COLO668 (cell line): ENCODE data around the gene SCN11A.

Experiments used
- DNase-seq: peaks from one replicate; lab custom pipeline; 2025; ENCODE audit not compliant: unreplicated experiment; lab: John Stamatoyannopoulos, UW

SCN11A gene

GRCh38 chr3:39051649-39052561 lies at the start of gene SCN11A, which contains the start of gene WDR48:
Gene SCN11A, minus strand, starts transcription at chr3:39051944. Its CDS starts 101,582 bp downstream, at chr3:38950362.
Gene WDR48, plus strand, starts transcription at chr3:39052016. Its CDS starts 10 bp downstream, at chr3:39052026.
- peak; percentile 87 for DNase-seq

GRCh38 chr3:39101022-39101689 lies 49.4 kb upstream of the SCN11A start:
- peak; percentile 20 for DNase-seq

GRCh38 chr3:39100500-39100886 lies 48.7 kb upstream of the SCN11A start:
- no peak for DNase-seq

GRCh38 chr3:39099738-39100499 lies 48.2 kb upstream of the SCN11A start:
- no peak for DNase-seq

- DNase-seq = no peak
These were observed 47.5 kb upstream of the SCN11A start for GRCh38 chr3:39099242-39099641.

GRCh38 chr3:39098473-39099000 lies 46.8 kb upstream of the SCN11A start:
- no peak for DNase-seq

- DNase-seq = no peak
These were observed 46.1 kb upstream of the SCN11A start for GRCh38 chr3:39097716-39098472.

- DNase-seq = no peak
These were observed 45.0 kb upstream of the SCN11A start for GRCh38 chr3:39096775-39097174.

GRCh38 chr3:39095778-39096177 lies 44.0 kb upstream of the SCN11A start:
- DNase-seq = no peak

GRCh38 chr3:39094851-39095677 lies 43.3 kb upstream of the SCN11A start:
- no peak for DNase-seq

GRCh38 chr3:39090922-39091321 lies 39.2 kb upstream of the SCN11A start:
- DNase-seq = no peak

GRCh38 chr3:39088889-39089288 lies 37.1 kb upstream of the SCN11A start:
- DNase-seq = no peak

- DNase-seq = no peak
These were observed 36.7 kb upstream of the SCN11A start for GRCh38 chr3:39088456-39088855.

- no peak for DNase-seq
These were observed 34.4 kb upstream of the SCN11A start for GRCh38 chr3:39086144-39086543.

GRCh38 chr3:39082666-39083313 lies 31.0 kb upstream of the SCN11A start:
- no peak for DNase-seq

- no peak for DNase-seq
These were observed 28.3 kb upstream of the SCN11A start for GRCh38 chr3:39080026-39080425.

GRCh38 chr3:39079530-39079929 lies 27.8 kb upstream of the SCN11A start:
- no peak for DNase-seq

- no peak for DNase-seq
These were observed 24.2 kb upstream of the SCN11A start for GRCh38 chr3:39075910-39076309.

GRCh38 chr3:39068556-39068955 lies 16.8 kb upstream of the SCN11A start:
- DNase-seq = no peak
